GM12872 (cell line): Measurements from ENCODE around the gene LTN1.

ENCODE experiments used
- TF ChIP-seq, protein P1 (sequence below): IDR thresholded peaks from 3 replicates; pipeline ENCODE4 v1.5.1; 2011; ENCODE audit warnings: low read depth, mild to moderate bottlenecking, low read length, moderate library complexity; ENCODE audit not compliant: insufficient read depth

Gene LTN1

DNA sequence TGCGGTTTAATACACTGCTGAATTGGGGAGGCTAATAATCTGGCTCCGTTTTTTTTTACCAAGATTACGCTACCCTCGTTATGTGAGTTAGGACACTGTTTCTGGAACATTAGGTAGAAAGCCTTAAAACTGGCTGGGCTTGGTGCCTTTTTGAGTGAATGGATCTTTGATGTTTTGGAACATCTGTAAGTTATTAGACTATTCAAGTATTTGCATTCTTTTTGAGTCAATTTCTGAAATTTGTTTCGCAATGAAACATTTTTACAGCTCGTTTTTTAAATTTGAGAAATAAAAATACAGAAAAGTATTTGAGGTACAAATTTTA, 106.9 kb downstream of the LTN1 start:
- TF ChIP-seq, protein P1, sequence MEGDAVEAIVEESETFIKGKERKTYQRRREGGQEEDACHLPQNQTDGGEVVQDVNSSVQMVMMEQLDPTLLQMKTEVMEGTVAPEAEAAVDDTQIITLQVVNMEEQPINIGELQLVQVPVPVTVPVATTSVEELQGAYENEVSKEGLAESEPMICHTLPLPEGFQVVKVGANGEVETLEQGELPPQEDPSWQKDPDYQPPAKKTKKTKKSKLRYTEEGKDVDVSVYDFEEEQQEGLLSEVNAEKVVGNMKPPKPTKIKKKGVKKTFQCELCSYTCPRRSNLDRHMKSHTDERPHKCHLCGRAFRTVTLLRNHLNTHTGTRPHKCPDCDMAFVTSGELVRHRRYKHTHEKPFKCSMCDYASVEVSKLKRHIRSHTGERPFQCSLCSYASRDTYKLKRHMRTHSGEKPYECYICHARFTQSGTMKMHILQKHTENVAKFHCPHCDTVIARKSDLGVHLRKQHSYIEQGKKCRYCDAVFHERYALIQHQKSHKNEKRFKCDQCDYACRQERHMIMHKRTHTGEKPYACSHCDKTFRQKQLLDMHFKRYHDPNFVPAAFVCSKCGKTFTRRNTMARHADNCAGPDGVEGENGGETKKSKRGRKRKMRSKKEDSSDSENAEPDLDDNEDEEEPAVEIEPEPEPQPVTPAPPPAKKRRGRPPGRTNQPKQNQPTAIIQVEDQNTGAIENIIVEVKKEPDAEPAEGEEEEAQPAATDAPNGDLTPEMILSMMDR, result no peak

DNA sequence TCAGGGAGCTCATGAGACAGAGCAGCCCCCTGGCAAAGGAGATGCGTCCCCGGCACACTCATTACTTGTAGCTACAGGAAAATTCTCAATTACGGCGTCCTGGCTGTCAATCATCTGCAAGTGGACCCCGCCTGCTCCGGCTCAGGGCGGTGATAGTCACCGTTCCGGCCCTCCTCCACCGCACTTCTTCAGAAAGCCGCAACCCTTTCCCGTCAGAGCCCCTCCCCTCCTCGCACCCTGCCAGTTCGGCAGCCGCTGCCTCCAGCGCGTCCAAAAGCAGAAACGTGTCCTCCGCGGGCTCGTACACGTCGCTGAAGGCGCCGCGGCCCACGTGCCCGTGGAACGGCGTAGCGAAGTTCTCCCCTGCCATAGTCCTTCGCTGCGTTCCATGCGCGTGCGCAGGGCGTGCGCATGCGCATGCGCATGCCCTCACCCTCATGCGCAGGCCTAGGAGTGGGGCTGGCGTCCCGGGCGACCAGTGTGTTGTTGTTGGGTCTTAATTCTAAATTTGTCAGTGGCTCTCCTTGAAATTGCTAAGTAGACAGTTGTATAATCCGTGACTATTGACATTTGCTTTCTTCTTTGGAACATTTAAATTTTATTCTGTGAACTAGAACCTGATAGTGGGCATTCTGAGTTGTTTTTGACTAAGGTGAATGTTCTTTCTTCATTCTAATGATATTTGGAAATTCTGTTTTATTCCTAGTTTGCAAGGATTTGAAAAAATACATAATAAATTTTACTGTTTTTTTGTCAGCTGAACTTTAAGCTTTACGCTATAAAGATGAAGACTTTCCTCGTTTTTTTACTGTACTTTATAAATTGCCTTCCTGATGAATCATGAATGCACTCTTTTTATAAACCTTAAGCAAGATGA, 107.5 kb downstream of the LTN1 start:
- TF ChIP-seq, protein P1, result no peak

DNA sequence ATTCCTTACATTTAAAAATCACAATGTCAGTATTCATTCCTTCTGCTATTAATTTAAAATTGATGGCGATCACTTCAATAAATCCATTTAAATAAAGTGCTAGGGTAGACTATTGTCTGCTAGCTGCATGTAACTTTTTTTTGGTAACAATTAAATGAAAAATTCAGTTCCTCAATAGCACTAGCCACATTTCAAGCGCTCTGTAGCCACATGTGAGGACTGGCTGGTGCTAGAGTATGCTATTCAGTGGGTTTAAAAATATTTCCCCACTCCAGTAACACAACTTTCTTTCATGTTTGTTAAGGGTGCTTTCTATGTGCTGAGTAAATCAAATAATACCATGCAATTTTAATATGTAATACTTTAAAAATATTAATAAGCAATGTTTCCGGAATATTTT, 108.2 kb downstream of the LTN1 start:
- TF ChIP-seq, protein P1, result no peak

DNA sequence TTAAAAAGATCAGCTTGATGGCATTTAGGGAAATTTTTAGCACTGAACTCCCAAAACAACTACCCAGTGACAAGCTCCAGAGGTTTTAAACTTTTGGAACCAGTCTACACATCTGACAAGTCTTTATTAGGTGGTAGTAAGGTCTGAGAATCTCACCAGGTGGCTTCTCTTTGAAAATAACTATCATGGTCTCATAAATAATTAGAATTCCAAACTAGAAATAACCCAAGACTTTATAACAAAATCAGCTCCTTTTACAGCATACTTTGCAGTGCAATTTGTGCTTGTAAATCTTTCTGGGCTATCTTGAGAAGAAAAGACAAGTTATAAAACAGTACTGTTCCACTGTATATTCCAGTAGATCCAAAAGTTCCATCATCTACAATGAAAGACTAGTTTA, 108.7 kb downstream of the LTN1 start:
- TF ChIP-seq, protein P1, result no peak

DNA sequence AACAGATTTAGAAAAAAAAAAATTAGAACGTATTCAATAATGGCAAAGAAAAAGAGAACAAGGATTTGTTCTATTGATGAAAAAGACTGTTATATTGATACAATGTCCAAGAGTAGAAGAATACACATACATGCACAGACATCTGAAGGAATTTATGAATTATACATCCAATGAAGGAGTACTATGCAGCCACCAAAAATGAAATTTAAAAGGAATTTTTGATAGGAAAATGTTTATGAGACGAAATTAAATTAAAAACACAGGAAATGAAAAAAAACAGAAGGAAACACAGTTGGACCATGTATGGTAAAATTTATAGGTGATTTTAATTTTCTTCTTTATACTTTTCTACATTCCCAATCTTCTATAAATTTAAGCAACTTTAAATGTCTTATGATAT, 110.3 kb downstream of the LTN1 start:
- TF ChIP-seq, protein P1, result no peak
